D341Med (cell line): ENCODE measurements around the gene ASMT.
"Not testable (repeated sequence)": the region's sequence is repeated elsewhere in the genome, so short reads cannot be mapped to it uniquely, and the experiment has no call there.

Experiments used
- DNase-seq: peaks from one replicate; pipeline ENCODE4 v3.0.0; 2012; ENCODE audit warnings: low spot score

The ASMT gene

DNA sequence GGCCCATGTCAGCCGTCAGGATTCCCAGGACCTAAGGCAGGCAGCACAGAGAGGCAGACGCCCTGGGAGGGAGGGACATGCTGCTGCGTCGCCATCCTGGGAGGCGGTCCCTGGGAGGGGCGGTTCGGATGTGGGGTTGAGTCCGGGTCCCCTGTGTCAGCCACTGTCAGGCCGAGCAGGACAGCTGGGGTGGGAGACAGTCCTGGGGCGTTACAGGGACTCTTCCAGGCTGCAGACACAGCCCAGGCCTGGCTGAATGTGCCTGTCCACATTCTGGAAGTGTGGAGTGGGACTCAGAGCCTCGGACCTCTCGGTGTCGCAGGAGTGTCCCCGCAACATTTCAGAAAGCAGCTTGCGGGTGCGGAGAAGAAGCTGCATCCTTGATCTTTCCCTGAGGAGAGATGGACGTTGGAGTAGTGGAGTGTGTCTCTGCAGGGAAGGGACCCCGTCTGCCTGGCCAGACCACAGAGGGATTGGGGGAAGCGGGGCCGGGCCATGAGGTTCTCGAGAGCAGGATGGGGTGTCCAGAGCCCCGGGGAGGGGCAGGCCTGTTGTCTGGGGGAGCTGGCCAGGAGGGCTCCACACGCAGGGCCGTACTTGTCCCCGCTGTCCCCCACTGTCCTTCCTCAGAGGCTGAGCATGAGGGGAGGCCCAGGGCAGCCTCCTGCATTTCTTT is 17.4 kb upstream of the ASMT start:
- DNase-seq, result peak; percentile 14

DNA sequence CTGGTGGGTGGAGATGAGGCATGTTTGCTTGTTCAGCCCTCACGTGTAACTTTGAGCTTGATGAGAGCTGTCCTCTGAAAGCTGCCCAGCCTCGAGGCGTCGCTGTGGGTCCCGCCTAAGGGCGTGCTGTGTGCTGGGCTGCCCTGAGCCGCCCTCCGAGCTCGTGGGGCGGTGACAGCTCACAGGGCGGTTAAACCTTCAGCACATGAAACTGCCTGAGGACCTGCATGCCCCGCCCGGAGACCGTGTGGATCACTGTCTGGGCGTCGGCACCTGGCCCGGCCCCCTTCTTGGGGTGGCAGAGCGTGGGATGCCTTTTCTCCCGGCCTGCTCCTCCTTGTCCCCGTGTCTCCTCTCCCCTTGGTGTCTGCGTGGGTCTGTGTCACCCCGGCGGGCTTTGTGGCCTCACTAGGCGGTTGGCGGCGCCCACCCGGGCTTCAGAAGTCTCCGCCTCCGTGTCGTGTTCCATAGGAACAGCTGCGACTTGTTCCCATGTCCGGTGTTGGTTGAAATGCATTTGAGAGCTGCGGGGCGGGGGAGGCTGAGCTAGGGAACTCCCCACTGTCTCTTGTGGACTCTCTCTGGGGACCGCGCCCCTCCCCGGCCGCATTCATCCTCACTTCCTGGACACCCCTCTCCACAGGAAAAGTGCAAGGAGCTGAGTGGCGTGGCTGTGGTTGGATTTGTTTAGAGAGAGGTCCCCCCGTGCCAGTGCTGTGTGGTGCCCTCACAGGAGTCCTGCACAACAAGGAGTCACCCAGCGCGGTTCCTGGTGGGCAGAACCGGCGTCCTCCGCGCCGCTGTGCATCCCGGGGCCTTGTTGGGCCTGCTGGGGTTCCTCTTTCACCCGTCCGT is 16.6 kb upstream of the ASMT start:
- DNase-seq, result peak; percentile 18

DNA sequence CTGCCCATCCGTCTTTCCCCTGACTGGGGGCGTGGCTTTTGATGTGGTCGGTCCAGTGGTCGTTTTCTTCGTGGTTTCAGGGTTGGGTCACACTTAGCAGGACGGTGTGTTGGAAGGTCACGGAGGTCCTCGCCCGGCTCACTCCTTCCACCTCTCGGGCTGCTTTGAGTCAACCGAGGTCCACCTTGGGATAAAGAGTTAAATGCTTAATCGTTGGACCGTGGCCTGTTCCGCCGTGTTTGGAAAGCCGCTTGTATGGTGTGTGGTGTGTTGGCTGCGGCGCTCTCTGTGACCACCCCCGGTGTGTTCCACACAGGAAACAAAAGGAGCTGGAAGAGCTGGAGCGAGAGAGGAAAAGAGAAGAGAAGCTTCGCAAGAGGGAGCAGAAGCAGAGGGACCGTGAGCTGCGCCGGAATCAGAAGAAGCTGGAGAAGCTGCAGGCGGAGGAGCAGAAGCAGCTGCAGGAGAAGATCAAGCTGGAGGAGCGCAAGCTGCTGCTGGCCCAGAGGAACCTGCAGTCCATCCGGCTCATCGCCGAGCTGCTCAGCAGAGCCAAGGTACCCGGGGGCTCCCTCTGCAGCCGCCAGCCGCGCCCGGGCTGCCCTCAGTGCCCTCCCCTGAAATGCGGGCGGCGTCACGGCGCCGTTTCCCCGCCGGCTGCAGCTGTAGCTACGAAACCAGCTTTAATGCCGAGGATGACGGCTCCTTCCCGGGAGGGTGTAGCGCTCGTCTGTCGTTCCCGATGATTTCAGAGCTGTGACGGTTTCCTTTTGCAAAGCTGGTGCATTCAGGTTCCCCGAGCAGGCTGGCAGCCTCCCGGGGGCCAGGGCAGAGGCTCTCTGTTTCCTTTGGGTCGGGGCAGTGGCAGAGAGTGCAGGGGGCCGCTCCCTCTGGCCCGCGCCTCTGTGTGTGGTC is 15.7 kb upstream of the ASMT start:
- DNase-seq, result no peak

DNA sequence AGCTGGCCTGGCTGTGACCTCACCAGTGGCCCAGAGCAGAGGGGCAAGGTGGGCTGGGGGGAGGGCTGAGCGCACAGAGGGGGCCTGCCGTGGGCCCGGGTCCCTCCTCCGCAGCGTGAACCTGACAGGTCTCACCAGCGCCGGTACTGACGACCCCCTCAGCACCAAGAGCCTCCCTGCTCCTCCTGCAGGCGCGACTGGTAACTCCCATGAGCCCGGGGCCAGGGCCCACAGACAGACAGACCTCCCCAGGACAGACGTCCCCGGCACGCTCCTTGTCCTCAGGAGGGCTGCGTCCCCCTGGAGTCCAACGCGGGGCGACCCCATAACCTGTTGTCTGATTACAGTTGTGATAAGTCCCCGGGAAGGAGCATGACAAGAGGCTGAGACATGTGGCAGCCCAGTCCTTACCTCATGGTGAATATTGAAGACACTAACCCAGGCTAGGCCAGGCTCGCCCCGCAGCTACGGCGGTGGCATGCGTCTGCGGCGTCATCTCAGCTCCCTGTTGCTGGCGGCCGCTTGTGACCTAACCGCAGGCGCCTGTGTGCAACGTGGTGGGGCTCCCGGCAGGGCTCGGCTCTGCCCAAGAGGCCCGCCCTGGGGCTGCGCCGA is 15.0 kb upstream of the ASMT start:
- peak; percentile 22 for DNase-seq

DNA sequence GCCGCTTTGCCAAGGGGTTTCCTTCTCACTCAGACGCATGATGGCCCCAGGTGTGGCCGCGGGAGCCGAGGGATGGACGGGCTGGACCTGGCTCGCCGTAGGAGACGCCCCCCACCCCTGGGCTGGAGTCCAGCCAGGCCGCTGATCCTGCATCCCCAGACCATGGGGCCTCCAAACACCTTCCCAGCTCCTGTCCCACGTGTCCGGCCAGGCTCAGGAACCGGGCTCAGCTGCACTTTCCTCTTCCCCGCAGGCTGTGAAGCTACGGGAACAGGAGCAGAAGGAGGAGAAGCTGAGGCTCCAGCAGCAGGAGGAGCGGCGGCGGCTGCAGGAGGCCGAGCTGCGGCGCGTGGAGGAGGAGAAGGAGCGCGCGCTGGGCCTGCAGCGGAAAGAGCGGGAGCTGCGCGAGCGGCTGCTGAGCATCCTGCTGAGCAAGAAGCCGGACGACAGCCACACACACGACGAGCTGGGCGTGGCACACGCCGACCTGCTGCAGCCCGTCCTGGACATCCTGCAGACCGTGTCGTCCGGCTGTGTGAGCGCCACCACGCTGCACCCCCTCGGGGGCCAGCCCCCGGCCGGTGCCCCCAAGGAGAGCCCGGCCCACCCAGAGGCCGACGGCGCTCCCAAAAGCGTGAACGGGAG is 14.3 kb upstream of the ASMT start:
- peak; percentile 24 for DNase-seq

DNA sequence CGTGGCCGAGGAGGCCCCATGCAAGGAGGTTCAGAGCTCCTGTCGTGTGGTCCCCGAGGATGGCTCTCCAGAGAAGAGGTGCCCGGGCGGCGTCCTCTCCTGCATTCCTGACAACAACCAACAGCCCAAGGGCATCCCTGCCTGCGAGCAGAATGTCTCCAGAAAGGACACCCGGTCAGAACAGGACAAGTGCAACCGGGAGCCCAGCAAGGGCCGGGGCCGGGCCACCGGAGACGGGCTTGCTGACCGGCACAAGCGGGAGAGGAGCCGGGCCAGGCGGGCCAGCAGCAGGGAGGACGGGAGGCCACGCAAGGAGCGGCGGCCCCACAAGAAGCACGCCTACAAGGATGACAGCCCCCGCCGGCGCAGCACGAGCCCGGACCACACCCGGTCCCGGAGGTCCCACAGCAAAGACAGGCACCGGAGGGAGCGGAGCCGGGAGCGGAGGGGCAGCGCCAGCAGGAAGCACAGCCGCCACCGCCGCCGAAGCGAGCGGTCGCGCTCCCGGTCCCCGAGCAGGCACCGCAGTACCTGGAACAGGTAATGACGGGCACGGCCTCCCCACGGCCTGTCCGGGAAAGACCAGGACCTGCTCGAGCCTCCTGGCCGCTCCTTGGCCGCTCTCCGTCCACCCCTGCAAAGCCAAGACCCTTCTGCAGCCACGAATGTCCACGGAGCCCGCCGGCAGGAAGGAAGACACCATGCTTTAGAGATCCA is 13.7 kb upstream of the ASMT start:
- peak; percentile 22 for DNase-seq

DNA sequence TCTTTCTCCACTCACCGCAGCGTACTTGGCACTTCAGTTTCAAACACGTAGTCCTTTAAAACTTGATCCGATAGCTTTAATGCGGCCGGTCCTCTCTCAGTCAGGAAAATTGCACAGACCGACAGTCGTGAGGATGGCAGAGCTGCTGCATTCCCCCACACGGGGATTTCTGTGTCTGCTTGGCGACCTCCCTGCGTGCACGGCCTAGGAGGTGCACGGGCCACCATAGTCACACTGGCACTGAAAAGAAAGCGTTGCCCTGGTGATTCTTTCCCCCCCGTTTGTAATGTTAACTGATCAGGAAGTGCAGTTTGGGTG is 13.1 kb upstream of the ASMT start:
- DNase-seq, result no peak

DNA sequence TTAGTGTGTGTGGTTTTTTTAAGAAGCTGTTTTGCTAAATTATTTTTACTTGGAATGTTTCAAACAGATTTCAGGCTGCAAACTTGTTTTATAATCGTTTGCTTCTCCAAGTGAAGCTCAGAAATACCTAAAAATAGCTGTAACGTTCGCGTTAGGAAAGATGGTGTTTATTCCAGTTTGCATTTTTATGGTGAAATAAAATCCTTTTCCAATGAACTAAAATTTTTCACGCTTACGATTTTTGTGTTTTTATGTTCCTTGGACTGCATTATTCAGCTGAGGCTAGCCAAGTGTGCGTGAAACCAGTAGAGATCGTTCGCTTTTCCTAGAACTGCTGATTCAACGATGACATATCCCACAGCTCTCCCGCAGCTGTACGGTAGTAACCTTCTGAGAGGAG is 12.6 kb upstream of the ASMT start:
- DNase-seq, result no peak

DNA sequence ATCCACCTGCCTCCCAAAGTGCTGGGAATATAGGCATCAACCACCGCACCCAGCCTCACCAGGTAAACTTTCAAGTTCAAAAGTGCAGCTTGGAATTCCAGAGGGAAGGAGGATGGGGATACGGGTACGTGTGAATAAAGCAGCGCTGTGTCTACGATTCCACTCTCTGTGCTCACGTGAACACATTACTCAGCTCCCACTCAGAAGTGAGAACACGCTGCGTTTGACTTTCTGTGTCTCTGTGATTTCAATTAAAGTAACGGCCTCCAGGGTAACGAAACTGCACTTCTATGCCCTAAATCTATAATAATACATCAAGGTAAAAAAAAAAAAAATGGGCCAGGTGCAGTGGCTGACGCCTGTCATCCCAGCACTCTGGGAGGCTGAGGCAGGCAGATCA is 8.4 kb upstream of the ASMT start:
- DNase-seq, result no peak

DNA sequence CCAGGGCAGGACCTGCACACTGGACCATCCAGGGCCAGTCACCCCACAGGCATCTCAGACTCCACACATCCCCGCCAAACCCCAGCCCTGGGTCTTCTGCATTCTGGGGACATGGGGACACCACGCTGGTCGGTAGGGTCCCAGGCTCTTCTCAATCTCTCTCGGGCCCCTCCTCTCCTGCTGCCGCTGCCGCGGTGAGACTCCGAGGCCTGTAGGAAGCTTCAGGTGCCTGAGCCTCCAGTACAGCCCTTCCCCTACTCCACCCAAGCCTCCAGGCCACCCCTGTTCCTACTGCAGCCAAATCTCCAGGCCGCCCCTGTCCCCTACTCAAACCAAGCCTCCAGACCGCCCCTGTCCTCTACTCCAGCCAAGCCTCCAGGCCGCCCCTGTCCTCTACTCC is 5.5 kb upstream of the ASMT start:
- peak; percentile 31 for DNase-seq

DNA sequence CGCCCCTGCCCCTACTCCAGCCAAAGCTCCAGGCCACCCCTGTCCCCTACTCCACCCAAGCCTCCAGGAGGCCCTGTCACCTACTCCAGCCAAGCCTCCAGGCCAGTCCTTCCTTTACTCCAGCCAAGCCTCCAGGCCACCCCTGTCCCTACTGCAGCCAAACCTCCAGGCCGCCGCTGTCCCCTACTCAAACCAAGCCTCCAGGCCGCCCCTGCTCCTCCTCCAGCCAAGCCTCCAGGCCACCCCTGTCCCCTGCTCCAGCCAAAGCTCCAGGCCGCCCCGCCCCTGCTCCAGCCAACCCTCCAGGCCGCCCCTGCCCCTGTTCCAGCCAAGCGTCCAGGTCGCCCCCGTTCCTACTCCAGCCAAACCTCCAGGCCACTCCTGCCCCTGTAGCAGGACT is 5.1 kb upstream of the ASMT start:
- no peak for DNase-seq

DNA sequence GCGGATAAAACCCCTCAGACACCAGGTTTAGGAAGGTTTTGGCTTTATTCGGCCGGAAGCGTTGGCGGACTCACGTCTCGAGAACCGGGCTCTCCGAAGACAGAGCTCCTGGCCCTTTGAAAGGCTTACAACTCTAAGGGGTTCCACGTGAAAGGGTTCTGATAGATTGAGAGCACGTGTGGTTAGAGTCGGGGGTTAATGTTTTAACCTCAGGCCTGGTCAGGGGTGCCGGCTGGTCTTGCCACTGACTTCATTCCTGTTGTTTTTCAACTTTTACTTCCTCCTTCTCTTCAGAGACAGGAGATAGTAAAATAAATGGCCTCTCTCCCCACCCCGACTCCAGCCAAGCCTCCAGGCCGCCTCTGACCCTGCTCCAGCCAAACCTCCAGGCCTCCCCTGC is 4.7 kb upstream of the ASMT start:
- DNase-seq, result no peak

DNA sequence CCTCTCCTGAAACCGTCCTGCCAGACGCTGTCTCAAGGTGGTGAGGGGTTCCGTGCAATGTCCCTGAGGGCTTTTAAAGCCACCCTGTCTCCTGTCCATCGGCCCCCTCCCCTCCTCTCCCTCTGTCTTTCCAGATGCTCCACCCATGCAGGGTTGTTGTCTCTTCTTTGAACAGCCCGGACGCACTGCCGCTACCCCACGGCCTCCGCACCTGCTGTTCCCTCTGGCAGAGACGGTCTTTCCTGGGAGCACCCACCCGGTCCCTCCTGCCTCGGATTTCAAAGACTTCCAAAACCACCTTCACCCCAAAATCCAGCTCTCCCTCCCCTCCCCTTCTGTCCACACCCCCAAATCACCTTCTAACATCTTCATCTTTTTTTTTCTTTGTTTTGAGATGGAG is 4.1 kb upstream of the ASMT start:
- no peak for DNase-seq

DNA sequence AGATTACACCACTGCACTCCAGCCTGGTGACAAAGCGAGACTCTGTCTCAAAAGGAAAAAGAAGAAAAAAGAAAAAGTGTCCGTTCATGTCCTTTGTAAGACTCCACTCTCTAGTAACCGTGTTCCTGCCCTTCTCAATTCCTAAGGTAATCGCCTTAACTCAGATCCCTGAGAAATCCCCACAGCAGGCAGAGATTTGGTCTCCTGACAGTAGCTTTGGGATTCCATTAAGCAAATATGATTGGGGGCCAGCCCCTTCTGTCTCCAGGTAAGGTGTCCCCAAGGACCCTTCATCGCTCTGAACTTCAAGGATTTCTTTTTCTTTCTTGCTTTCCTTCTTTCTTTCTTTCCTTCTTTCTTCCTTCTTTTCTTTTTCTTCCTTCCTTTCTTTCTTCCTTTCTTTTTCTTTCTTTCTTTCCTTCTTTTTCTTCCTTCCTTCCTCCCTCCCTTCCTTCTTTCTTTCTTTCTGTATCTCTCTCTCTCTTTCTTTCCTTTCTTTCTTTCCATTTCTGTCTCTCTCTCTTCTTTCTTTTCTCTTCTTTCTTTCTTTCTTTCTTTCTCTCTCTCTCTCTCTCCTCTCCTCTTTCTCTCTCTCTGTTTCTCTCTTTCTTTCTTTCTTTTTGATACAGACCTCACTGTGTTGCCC is 2.1 kb upstream of the ASMT start:
- DNase-seq, result peak; percentile 72

DNA sequence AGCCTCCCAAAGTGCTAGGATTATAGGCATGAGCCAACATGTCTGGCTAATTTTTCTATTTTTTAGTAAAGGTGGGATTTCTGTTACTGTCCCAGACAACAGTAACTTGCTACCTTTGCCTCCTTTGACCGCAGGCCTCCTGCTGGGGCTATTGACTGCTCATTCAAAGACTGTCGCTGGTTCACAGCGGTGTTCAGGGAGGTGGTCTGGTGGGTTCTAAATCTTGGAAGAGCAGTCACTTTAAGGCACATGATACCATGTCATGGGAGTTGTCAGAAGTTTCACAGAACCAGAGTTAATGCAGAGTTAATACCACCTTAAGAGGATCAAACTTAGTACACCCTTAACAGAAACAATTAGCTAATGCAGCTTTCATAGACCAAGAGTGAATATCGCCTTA is 3.8 kb downstream of the ASMT start:
- peak; percentile 67 for DNase-seq

DNA sequence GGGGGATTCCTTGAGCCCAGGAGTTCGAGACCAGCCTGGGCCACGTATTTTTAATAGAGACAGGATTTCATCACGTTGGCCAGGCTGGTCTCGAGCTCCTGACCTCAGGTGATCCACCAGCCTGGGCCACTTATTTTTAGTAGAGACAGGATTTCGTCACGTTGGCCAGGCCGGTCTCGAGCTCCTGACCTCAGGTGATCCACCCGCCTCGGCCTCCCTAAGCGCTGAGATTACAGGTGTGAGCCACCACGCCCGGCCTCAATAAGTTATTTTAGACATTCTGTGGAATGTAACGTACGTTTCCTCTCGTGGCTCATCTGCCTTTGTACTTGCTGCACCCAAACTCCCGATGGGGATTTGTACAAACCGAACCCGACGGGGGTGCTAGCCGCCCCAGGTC is 8.8 kb downstream of the ASMT start:
- no peak for DNase-seq

DNA sequence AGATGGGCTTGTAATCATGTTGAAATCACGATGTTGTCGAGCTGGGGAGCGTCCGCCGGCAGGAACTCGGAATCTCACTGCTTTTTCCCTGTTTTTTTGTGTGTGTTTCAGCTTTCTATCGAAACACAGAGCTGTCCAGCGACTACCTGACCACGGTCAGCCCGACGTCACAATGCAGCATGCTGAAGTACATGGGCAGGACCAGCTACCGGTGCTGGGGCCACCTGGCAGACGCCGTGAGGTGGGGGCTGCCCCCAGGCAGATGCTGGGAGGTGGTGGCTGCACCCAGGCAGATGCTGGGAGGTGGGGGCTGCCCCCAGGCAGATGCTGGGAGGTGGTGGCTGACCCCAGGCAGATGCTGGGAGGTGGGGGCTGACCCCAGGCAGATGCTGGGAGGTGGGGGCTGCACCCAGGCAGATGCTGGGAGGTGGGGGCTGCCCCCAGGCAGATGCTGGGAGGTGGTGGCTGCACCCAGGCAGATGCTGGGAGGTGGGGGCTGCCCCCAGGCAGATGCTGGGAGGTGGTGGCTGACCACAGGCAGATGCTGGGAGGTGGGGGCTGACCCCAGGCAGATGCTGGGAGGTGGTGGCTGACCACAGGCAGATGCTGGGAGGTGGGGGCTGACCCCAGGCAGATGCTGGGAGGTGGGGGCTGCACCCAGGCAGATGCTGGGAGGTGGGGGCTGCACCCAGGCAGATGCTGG is 9.4 kb downstream of the ASMT start:
- DNase-seq, result not testable (repeated sequence)

DNA sequence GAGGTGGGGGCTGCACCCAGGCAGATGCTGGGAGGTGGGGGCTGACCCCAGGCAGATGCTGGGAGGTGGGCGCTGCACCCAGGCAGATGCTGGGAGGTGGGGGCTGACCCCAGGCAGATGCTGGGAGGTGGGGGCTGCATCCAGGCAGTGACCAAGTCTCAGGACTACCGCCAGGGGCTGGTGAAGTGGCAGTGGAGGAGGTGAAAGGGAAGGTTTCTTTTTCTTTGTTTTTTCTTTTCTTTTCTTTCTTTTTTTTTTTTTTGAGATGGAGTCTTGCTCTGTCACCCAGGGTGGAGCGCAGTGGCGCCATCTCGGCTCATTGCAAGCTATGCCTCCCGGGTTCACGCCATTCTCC is 10.0 kb downstream of the ASMT start:
- DNase-seq, result not testable (repeated sequence)

DNA sequence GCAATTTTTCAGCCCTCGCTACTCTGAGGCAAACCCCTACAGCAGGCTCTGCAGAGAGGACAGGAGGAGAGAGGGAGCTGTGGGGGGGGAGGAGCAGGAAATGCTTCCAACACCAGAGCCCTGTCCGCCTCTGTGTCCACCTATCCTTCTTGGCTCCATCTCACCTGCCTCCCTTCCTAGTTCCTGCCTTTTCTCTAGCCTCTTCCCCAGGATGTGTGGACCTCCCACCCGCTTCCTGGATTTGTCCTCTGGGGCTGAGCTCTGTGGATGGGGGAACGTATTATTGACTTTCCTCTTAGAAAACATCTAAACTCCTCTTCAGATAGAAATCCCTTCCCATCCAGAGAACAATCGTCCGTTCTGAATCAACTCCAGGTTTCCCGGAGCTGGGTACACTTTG is 14.4 kb downstream of the ASMT start:
- no peak for DNase-seq

DNA sequence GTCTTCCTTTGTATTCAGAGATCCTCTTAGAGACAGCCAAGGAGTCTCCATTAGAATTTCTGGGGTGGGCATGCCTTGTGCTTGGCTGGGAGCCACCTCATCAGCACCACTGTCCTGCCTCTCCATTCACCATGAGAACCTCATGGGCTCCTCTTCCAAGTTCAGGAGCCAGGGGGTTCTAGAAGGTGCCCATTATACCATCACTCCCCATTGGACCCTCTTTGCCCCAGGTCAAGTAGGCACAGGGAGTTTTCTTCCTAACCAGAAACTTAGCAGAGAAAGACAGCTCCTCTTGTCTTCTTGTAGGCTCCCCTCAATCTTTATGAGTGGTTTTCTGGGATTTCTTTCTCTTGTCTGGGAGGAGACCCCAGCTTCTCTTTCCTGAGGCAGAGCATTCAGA is 31.1 kb downstream of the ASMT start:
- DNase-seq, result no peak
